ENCODE data around the gene ANKMY1. TPM values are rescaled to one million over a fixed set of nuclear protein-coding genes. Genes with fewer than 3 reads are reported as not detected.

ANKMY1 gene
- total RNA-seq, 2 experiments from 2014 or later: 25.7 to 26.2 TPM

DNA sequence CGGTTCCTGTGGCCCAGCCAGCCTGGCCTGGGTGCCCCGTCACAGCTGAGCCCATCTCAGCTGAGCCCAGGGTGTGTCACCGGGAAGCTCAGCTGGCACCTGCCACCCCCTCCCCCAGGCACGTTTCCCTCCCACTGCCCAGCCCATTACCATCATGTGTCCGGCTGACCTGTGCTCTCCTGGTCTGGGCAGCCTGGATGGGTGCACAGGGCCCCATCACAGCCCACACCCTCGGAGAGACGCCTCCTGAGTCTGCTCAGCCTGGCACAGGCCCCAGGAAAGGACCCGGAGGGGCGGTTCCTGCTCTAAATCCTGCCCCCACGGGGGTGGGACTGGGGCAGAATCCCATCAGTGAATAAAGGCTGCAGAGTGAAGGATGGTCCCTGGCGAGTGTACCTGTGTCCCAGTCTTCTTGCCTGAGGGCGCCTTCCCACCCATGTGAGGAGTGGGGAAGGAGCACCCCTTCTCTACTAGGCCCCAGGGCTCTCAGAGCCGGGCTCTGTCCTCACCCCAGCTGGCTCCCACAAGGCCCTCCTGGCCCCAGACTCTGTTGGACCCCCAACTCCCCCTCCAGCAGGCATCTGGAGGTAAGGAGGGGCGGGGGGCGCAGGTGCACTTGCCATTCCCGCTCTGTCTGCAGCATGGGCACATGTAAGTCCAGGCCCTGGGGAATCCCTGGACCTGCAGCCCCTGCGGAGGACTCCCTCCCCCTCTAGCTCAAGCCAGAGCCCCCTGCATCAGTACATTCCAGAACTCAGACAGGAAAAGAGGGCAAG, 101.2 kb downstream of the ANKMY1 start:
- ChIA-PET POLR2A (no interaction called here), CTCF (no interaction called here)
- peaks cover 0 to 28% of the 10 kb centered on the region in 2 experiments for H3K9me3 ChIP-seq (ENCODE audit: control insufficient read depth in 1 of 2, insufficient read depth in 1 of 2, low read length in 2 of 2)
- Mint-ChIP-seq H3K9me3 (no peaks in the 10 kb centered on the region), H3K4me3 (no peak overlapping the region), H3K27me3 (peaks cover 29% of the 10 kb centered on the region), H3K4me1 (ENCODE audit: low read depth) (peaks cover 16% of the 10 kb centered on the region), H3K36me3 (ENCODE audit: low read depth) (no peaks in the 10 kb centered on the region), H3K27ac (no peak overlapping the region)
- no peak overlapping the region for H3K27ac ChIP-seq (ENCODE audit: low read depth in 1 of 2, low read length in 2 of 2)
- H3K4me1 ChIP-seq (ENCODE audit: insufficient read depth, low read length): peaks cover 21% of the 10 kb centered on the region
- ATAC-seq (ENCODE audit: poor library complexity) (no peak), DNase-seq (no peak)
- no peaks in the 10 kb centered on the region for H3K36me3 ChIP-seq (ENCODE audit: insufficient read depth, low read length)
- intact Hi-C loops (cut with DNase I, micrococcal nuclease): no loop called here
- no peak overlapping the region for H3K4me3 ChIP-seq (ENCODE audit: low read length)
- TF ChIP-seq, protein P1, sequence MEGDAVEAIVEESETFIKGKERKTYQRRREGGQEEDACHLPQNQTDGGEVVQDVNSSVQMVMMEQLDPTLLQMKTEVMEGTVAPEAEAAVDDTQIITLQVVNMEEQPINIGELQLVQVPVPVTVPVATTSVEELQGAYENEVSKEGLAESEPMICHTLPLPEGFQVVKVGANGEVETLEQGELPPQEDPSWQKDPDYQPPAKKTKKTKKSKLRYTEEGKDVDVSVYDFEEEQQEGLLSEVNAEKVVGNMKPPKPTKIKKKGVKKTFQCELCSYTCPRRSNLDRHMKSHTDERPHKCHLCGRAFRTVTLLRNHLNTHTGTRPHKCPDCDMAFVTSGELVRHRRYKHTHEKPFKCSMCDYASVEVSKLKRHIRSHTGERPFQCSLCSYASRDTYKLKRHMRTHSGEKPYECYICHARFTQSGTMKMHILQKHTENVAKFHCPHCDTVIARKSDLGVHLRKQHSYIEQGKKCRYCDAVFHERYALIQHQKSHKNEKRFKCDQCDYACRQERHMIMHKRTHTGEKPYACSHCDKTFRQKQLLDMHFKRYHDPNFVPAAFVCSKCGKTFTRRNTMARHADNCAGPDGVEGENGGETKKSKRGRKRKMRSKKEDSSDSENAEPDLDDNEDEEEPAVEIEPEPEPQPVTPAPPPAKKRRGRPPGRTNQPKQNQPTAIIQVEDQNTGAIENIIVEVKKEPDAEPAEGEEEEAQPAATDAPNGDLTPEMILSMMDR (IDR thresholded peaks at IDR 0.05): no peak
- H3K27me3 ChIP-seq (ENCODE audit: control insufficient read depth in 1 of 2, insufficient read depth in 2 of 2, low read length in 2 of 2): peaks cover 21 to 41% of the 10 kb centered on the region in 2 experiments

DNA sequence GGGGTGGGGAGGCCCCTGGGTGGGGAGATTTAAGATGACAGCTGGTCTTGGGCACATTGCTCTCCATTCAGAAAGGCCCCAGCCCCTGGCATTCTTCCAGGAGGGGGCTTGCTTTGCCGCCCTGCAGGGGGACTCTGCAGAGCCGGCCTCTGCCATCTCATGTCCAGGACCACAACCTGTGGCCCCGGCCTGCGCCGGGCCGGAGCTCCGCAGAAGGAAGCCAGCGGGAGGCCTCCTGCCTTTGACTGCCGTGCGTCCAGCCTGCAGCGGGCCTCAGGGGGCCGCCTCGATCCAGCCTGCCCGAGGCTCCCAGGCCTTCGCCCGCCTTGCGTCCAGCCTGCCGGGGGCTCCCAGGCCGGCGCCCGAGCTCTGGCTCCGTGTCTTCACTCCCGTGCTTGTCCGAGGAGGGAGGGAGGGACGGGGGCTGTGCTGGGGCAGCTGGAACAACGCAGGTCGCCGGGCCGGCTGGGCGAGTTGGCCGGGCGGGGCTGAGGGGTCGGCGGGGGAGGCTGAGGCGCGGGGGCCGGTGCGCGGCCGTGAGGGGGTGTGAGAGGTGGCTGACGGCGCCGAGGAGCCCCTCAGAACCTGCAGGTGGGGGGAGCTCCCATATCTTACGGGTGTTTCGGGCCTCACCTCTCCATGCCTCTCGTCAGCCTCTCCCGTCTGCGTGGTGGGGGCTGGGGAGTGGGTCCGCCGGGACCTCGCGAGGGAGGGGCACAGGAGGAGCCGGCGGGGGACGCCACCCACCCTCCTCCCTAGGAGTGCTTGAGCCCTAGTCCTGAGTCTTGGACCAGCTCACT, 101.9 kb downstream of the ANKMY1 start:
- Histone ChIP-seq H3K4me1 (ENCODE audit: insufficient read depth, low read length) (peaks cover 21% of the 10 kb centered on the region), H3K36me3 (ENCODE audit: insufficient read depth, low read length) (no peaks in the 10 kb centered on the region), H3K4me3 (ENCODE audit: low read length) (no peak overlapping the region), H3K27ac (ENCODE audit: low read depth in 1 of 2, low read length in 2 of 2) (no peak overlapping the region), H3K9me3 (ENCODE audit: control insufficient read depth in 1 of 2, insufficient read depth in 1 of 2, low read length in 2 of 2) (peaks cover 0 to 28% of the 10 kb centered on the region in 2 experiments), H3K27me3 (ENCODE audit: control insufficient read depth in 1 of 2, insufficient read depth in 2 of 2, low read length in 2 of 2) (peaks cover 29 to 49% of the 10 kb centered on the region in 2 experiments)
- TF ChIP-seq, protein P1 (IDR thresholded peaks at IDR 0.05): no peak
- intact Hi-C loops (cut with DNase I, micrococcal nuclease): no loop called here
- POLR2A ChIA-PET: no interaction called here
- H3K4me1 Mint-ChIP-seq (ENCODE audit: low read depth): peaks cover 16% of the 10 kb centered on the region
- CTCF ChIA-PET: no interaction called here
- no peak for ATAC-seq (ENCODE audit: poor library complexity)
- no peaks in the 10 kb centered on the region for H3K36me3 Mint-ChIP-seq (ENCODE audit: low read depth)
- H3K4me3 Mint-ChIP-seq: no peak overlapping the region
- no peaks in the 10 kb centered on the region for H3K9me3 Mint-ChIP-seq
- H3K27ac Mint-ChIP-seq: no peak overlapping the region
- peaks cover 37% of the 10 kb centered on the region for H3K27me3 Mint-ChIP-seq
- DNase-seq: no peak

GRCh38 chr2:240455272-240455646, 102.5 kb downstream of the ANKMY1 start:
- Mint-ChIP-seq H3K4me3 (no peak overlapping the region), H3K27ac (no peak overlapping the region), H3K4me1 (ENCODE audit: low read depth) (peaks cover 16% of the 10 kb centered on the region), H3K36me3 (ENCODE audit: low read depth) (no peaks in the 10 kb centered on the region), H3K9me3 (no peaks in the 10 kb centered on the region), H3K27me3 (peaks cover 43% of the 10 kb centered on the region)
- H3K36me3 ChIP-seq (ENCODE audit: insufficient read depth, low read length): no peaks in the 10 kb centered on the region
- DNase-seq (no peak), ATAC-seq (ENCODE audit: poor library complexity) (no peak)
- no peak overlapping the region for H3K4me3 ChIP-seq (ENCODE audit: low read length)
- TF ChIP-seq, protein P1 (IDR thresholded peaks at IDR 0.05): no peak
- CTCF ChIA-PET: no interaction called here
- peaks cover 21% of the 10 kb centered on the region for H3K4me1 ChIP-seq (ENCODE audit: insufficient read depth, low read length)
- H3K27me3 ChIP-seq (ENCODE audit: control insufficient read depth in 1 of 2, insufficient read depth in 2 of 2, low read length in 2 of 2): peaks cover 31 to 53% of the 10 kb centered on the region in 2 experiments
- H3K27ac ChIP-seq (ENCODE audit: low read depth in 1 of 2, low read length in 2 of 2): no peak overlapping the region
- intact Hi-C loops (cut with DNase I, micrococcal nuclease): no loop called here
- H3K9me3 ChIP-seq (ENCODE audit: control insufficient read depth in 1 of 2, insufficient read depth in 1 of 2, low read length in 2 of 2): peaks cover 0 to 28% of the 10 kb centered on the region in 2 experiments
- POLR2A ChIA-PET: no interaction called here
